Stimulated activated naive CD8-positive, alpha-beta T cell treated with anti-CD3 and anti-CD28 coated beads, Interleukin-15, amount 100 ng/mL, for 72 hours (primary cell): ENCODE measurements around the gene MAPK8IP2.
"Not testable (repeated sequence)": the region's sequence is repeated elsewhere in the genome, so short reads cannot be mapped to it uniquely, and the experiment has no call there.

ENCODE experiments used
- ATAC-seq: fragments of 150-1000 bp; cut with Tn5 transposase; 2 replicates; pipeline ENCODE4 v1.10.0; 2021; ENCODE audit warnings: mild to moderate bottlenecking, moderate library complexity
- DNase-seq, 2 donors: peaks; one replicate each; pipeline ENCODE4 v3.0.0; 2021 to 2022
- H3K27ac Mint-ChIP-seq, 2 donors: one replicate each; pipeline ENCODE4 v1.8.0; 2022; ENCODE audit warnings: mild to moderate bottlenecking in 2 of 2, mixed read lengths in 2 of 2, moderate library complexity in 2 of 2
- H3K27me3 Mint-ChIP-seq: one replicate; pipeline ENCODE4 v1.8.0; 2022; ENCODE audit warnings: mixed read lengths
- H3K4me1 Mint-ChIP-seq: one replicate; pipeline ENCODE4 v1.8.0; 2022; ENCODE audit warnings: mild to moderate bottlenecking, mixed read lengths
- H3K4me3 Mint-ChIP-seq, 2 donors: one replicate each; pipeline ENCODE4 v1.8.0; 2022; ENCODE audit warnings: mild to moderate bottlenecking in 2 of 2, mixed read lengths in 2 of 2, moderate library complexity in 1 of 2
- H3K9me3 Mint-ChIP-seq, 2 donors: one replicate each; pipeline ENCODE4 v1.8.0; 2022; ENCODE audit warnings: mixed read lengths in 2 of 2

Gene MAPK8IP2

DNA sequence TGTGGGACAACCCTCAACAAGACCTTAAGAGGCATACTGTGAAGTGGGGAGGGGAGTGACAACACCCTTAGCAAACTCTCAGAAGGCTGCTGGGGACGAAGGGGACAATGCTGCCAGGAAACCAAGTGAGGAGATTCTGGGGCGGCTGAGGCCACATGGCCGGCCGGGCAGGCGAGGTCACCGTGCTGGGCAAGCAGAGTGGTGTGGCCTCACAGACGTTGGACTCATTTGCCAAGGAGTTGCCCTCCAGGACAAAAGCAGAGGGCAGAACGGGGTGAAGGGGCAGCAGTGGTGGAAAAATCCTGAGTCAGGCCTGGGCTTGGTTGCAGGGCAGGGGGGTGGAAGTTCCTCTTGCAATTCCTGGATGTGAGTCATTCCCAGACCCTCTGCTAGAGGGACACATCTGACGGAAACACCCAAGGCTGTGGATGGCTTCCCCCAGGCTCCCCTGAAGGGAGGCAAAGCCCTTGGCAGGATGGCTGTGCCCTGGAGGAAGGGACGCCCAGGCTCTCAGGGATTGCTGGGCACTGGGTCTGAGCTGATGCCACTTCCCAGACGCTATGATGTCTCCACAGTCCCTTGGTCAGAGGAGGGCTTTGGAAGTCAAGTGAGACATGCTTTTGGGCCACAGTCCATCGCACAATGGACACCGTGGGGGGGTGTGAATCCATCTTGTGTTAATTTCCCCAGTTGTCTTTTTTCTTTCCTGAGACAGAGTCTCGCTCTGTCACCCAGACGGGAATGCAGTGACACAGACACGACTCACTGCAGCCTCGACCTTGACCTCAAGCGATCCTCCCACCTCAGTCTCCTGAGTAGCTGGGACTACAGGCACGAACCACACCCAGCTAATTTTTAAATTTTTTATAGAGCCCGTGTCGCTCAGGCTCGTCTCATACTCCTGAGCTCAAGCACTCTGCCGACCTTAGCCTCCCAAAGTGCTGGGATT, 55.8 kb downstream of the MAPK8IP2 start:
- no peaks in the 10 kb centered on the region for H3K9me3 Mint-ChIP-seq
- no peak for DNase-seq

DNA sequence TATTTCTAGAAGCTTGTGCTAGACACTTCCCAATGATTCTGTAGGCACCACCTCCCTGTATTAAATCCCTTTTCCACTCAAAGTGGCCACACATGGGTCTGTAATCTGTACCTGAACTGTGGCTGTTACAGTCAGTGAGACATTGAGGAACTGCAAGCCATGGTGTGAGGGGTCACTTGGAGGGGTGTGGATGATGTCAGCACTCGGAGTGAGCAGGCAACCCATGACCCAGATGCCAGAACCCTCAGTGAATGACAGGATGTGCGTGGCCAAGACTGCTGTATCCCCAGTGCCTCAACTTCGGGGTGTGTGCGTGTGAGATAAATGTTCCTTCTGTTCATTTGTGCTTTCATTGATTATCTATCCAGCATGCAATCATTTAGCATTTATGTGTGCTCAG, 57.3 kb downstream of the MAPK8IP2 start:
- DNase-seq: no peak
- H3K27me3 Mint-ChIP-seq: peaks cover 9% of the 10 kb centered on the region
- no peak overlapping the region for H3K27ac Mint-ChIP-seq
- no peaks in the 10 kb centered on the region for H3K4me1 Mint-ChIP-seq
- ATAC-seq: no peak
- H3K9me3 Mint-ChIP-seq: no peaks in the 10 kb centered on the region
- no peak overlapping the region for H3K4me3 Mint-ChIP-seq

More for the DNA sequence above, 55.8 kb downstream of the MAPK8IP2 start:
- Mint-ChIP-seq H3K4me1 (no peaks in the 10 kb centered on the region), H3K4me3 (no peak overlapping the region), H3K27ac (no peak overlapping the region), H3K27me3 (peaks cover 5% of the 10 kb centered on the region)
- ATAC-seq: no peak

DNA sequence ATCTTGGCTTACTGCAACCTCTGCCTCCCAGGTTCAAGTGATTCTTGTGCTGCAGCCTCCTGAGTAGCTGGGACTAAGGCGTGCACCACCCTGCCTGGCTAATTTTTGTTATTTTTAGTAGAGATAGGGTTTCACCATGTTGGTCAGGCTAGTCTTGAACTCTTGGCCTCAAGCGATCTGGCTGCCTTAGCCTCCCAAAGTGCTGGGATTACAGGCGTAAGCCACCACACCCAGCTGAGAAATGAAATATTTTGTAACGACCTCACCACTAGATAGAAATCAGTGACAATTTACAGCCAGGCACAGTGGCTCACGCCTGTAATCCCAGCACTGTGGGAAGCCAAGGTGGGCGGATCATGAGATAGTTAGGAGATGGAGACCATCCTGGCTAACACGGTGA, 59.1 kb downstream of the MAPK8IP2 start:
- H3K4me3 Mint-ChIP-seq, H3K27ac Mint-ChIP-seq, H3K9me3 Mint-ChIP-seq, H3K4me1 Mint-ChIP-seq, ATAC-seq, H3K27me3 Mint-ChIP-seq, DNase-seq: not testable (repeated sequence)

DNA sequence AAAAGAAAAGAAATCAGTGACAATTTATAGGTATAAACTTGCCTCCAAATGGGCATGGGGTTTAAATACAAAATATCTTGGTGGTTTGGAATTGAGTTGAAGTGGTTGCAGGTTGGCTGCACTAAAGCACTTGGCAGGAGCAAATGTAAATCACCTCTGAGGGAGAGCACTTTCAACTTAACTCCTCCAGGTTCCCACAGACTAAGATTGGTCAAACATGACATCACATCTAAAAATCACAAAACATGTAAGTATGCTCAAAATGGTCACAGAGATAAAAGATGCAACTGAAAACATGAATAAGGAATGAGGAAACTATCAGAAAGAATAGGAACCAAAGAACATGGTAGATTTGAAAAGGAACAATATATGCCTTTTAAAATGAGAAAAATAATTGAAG, 59.7 kb downstream of the MAPK8IP2 start:
- ATAC-seq (no peak), DNase-seq (no peak)
- H3K4me1 Mint-ChIP-seq: no peaks in the 10 kb centered on the region
- no peak overlapping the region for H3K4me3 Mint-ChIP-seq
- no peak overlapping the region for H3K27ac Mint-ChIP-seq
- H3K9me3 Mint-ChIP-seq: no peaks in the 10 kb centered on the region
- peaks cover 9% of the 10 kb centered on the region for H3K27me3 Mint-ChIP-seq
